Spinal cord (tissue), 10 donors: ENCODE measurements around the gene PAQR4. TPM values are rescaled to one million over a fixed set of nuclear protein-coding genes. Genes with fewer than 3 reads are reported as not detected.
"Not testable (repeated sequence)": the region's sequence is repeated elsewhere in the genome, so short reads cannot be mapped to it uniquely, and the experiment has no call there.

Experiments used
- DNase-seq, 6 donors: peaks; one replicate each; pipeline versions ENCODE4 v3.0.0 to v3.0.0-alpha.2; 2013 to 2015; ENCODE audit warnings: low spot score in 6 of 6, low read depth in 4 of 6
- H3K27ac ChIP-seq: one replicate; pipeline ENCODE4 v1.5.1; 2013; ENCODE audit warnings: low read depth, low read length, control low read depth
- H3K27me3 ChIP-seq: one replicate; pipeline ENCODE4 v1.6.1; 2013; ENCODE audit warnings: low read length; ENCODE audit not compliant: control insufficient read depth, insufficient read depth
- H3K36me3 ChIP-seq: one replicate; pipeline ENCODE4 v1.6.1; 2013; ENCODE audit warnings: low read length; ENCODE audit not compliant: control insufficient read depth, insufficient read depth
- H3K4me1 ChIP-seq: one replicate; pipeline ENCODE4 v1.6.1; 2013; ENCODE audit warnings: low read length; ENCODE audit not compliant: control insufficient read depth, insufficient read depth
- H3K4me3 ChIP-seq: one replicate; pipeline ENCODE4 v1.5.1; 2013; ENCODE audit warnings: low read depth, low read length, control low read depth
- H3K9me3 ChIP-seq: one replicate; pipeline ENCODE4 v1.6.1; 2013; ENCODE audit warnings: low read length; ENCODE audit not compliant: control insufficient read depth, insufficient read depth
- WGBS: methylation state at CpG from one replicate; pipeline ENCODE4 v1.1.5; 2013; ENCODE audit warnings: missing lambda C conversion rate; ENCODE audit not compliant: insufficient coverage; 5-methylcytosine and 5-hydroxymethylcytosine counted together
- long read RNA-seq, 4 donors: transcript quantifications; one replicate each; lab custom pipeline, GENCODE V29; 2026
- polyA plus RNA-seq, 2 donors: library from polyadenylated mRNA; unstranded; fragments of 120-200 nt; gene quantifications; one replicate each; pipeline ENCODE4 v1.2.1, GENCODE V29; 2013; ENCODE audit not compliant: insufficient read length in 2 of 2
- total RNA-seq, 2 donors: library from RNA; depleted of rRNA in 1 of 2; stranded (reverse); fragments of 120-200 nt in 1 of 2; fragments of >200 nt in 1 of 2; gene quantifications; one replicate each; pipeline versions ENCODE4 v1.2.3 to v1.2.4, GENCODE V29; 2013 to 2014
- donor health status: healthy.

PAQR4 gene
- total RNA-seq (10 to 100 TPM; 22.6 to 26.4 TPM), polyA plus RNA-seq (10 to 100 TPM; 74.0 to 82.4 TPM)
- long read RNA-seq, donor 1, transcript PAQR4-202 (3 exons, 2,793 nt) = major isoform, 32 of 39 reads
- long read RNA-seq, donor 1, partial matches to known transcripts = 0 of 39 reads
- long read RNA-seq, donor 1, other reads (novel, unspliced or antisense) = 0 of 39 reads
- long read RNA-seq, donor 2, transcript PAQR4-204 (2 exons, 869 nt) = minor isoform, 5 of 14 reads
- long read RNA-seq, donor 2, transcript PAQR4-202 (3 exons, 2,793 nt) = major isoform, 7 of 14 reads
- long read RNA-seq, donor 2, partial matches to known transcripts = 0 of 14 reads
- long read RNA-seq, donor 2, other reads (novel, unspliced or antisense) = 0 of 14 reads
- long read RNA-seq, donor 3, transcript PAQR4-202 (3 exons, 2,793 nt) = major isoform, 6 of 8 reads
- long read RNA-seq, donor 3, partial matches to known transcripts = 0 of 8 reads
- long read RNA-seq, donor 3, other reads (novel, unspliced or antisense) = 0 of 8 reads
- long read RNA-seq, donor 4, partial matches to known transcripts = 0 of 5 reads
- long read RNA-seq, donor 4, other reads (novel, unspliced or antisense) = 0 of 5 reads

GRCh38 chr16:2968738-2969544 lies at the start of gene PAQR4:
Gene PAQR4, plus strand, starts transcription at chr16:2969348. Its CDS starts 327 bp downstream, at chr16:2969675.
- Histone ChIP-seq H3K36me3 (peaks cover 40% of the 10 kb centered on the region), H3K27me3 (peaks cover 45% of the 10 kb centered on the region), H3K4me3 (peak within 1 kb of the TSS; percentile 59), H3K4me1 (peaks cover 77% of the 10 kb centered on the region), H3K27ac (peak within 1 kb of the TSS; percentile 75), H3K9me3 (no peaks in the 10 kb centered on the region)
- 1% methylated on average over 98 of the region's 98 CpGs for WGBS
- peak; percentile 72 to 97 (median 84) for DNase-seq

- peak in 4 of 6 donors; percentile 65 to 91 (median 80) for DNase-seq
- WGBS = 5% methylated on average over 8 of the region's 13 CpGs
- no peak overlapping the region for H3K27ac ChIP-seq
Measured at GRCh38 chr16:2919511-2920255, 49.5 kb upstream of the PAQR4 start.

GRCh38 chr16:2923481-2923880 lies 45.7 kb upstream of the PAQR4 start:
- H3K4me1 ChIP-seq = peaks cover 29% of the 10 kb centered on the region
- no peaks in the 10 kb centered on the region for H3K9me3 ChIP-seq
- WGBS = 98% methylated on average over 10 of the region's 14 CpGs
- no peak overlapping the region for H3K27ac ChIP-seq
- DNase-seq = no peak
- H3K4me3 ChIP-seq = no peak overlapping the region
- no peaks in the 10 kb centered on the region for H3K27me3 ChIP-seq
- peaks cover 30% of the 10 kb centered on the region for H3K36me3 ChIP-seq

More at GRCh38 chr16:2919511-2920255, 49.5 kb upstream of the PAQR4 start:
- H3K9me3 ChIP-seq = no peaks in the 10 kb centered on the region
- H3K4me1 ChIP-seq = peaks cover 11% of the 10 kb centered on the region
- H3K27me3 ChIP-seq = no peaks in the 10 kb centered on the region
- peaks cover 33% of the 10 kb centered on the region for H3K36me3 ChIP-seq
- H3K4me3 ChIP-seq = no peak overlapping the region

- 52% methylated on average over 26 of the region's 42 CpGs for WGBS
Measured at GRCh38 chr16:2924901-2925755, 44.0 kb upstream of the PAQR4 start.

GRCh38 chr16:2925951-2926649 lies 43.0 kb upstream of the PAQR4 start:
- peaks cover 50% of the 10 kb centered on the region for H3K36me3 ChIP-seq
- no peak for DNase-seq
- no peak overlapping the region for H3K4me3 ChIP-seq
- H3K9me3 ChIP-seq = no peaks in the 10 kb centered on the region
- WGBS = 61% methylated on average over 5 of the region's 9 CpGs
- H3K4me1 ChIP-seq = peaks cover 22% of the 10 kb centered on the region
- no peak overlapping the region for H3K27ac ChIP-seq
- no peaks in the 10 kb centered on the region for H3K27me3 ChIP-seq

More at GRCh38 chr16:2924901-2925755, 44.0 kb upstream of the PAQR4 start:
- peak in 2 of 6 donors; percentile 56 to 57 for DNase-seq
- Histone ChIP-seq H3K27ac (no peak overlapping the region), H3K27me3 (no peaks in the 10 kb centered on the region), H3K4me3 (no peak overlapping the region), H3K36me3 (peaks cover 45% of the 10 kb centered on the region), H3K9me3 (no peaks in the 10 kb centered on the region), H3K4me1 (peaks cover 22% of the 10 kb centered on the region)

- Histone ChIP-seq H3K4me1 (peaks cover 22% of the 10 kb centered on the region), H3K36me3 (peaks cover 56% of the 10 kb centered on the region), H3K27ac (no peak overlapping the region), H3K4me3 (no peak overlapping the region), H3K27me3 (no peaks in the 10 kb centered on the region), H3K9me3 (no peaks in the 10 kb centered on the region)
- WGBS = no CpG with 5 or more reads among the region's 5 CpGs
- DNase-seq = peak in 1 of 6 donors; percentile 67
Measured at GRCh38 chr16:2926650-2926999, 42.5 kb upstream of the PAQR4 start.

- H3K27me3 ChIP-seq = no peaks in the 10 kb centered on the region
- H3K4me3 ChIP-seq = no peak overlapping the region
- 11% methylated on average over 14 of the region's 19 CpGs for WGBS
- no peaks in the 10 kb centered on the region for H3K9me3 ChIP-seq
- DNase-seq = peak in 5 of 6 donors; percentile 67 to 96 (median 71)
- peaks cover 58% of the 10 kb centered on the region for H3K36me3 ChIP-seq
- no peak overlapping the region for H3K27ac ChIP-seq
- peaks cover 22% of the 10 kb centered on the region for H3K4me1 ChIP-seq
Measured at GRCh38 chr16:2927010-2927646, 42.0 kb upstream of the PAQR4 start.

GRCh38 chr16:2928151-2928550 lies 41.0 kb upstream of the PAQR4 start:
- H3K4me3 ChIP-seq, H3K27me3 ChIP-seq, H3K27ac ChIP-seq, DNase-seq, H3K9me3 ChIP-seq: not testable (repeated sequence)
- Histone ChIP-seq H3K4me1 (peaks cover 22% of the 10 kb centered on the region), H3K36me3 (peaks cover 62% of the 10 kb centered on the region)
- 80% methylated on average over 1 of the region's 4 CpGs for WGBS
